Caco-2 (cell line): ENCODE results near the gene NABP1. TPM values are rescaled to one million over a fixed set of nuclear protein-coding genes. Genes with fewer than 3 reads are reported as not detected.

Experiments used
- Bru-seq: library from RNA; stranded (reverse); fragments of 400-500 nt; gene quantifications from one replicate; lab custom pipeline; 2021; lab: Mats Ljungman, UMichigan
- BruChase-seq, 2 experiments: library from RNA; stranded (reverse); fragments of 400-500 nt; gene quantifications; one replicate each; lab custom pipeline; 2021; lab: Mats Ljungman, UMichigan
- BruUV-seq: library from RNA; stranded (reverse); fragments of 400-500 nt; replicated peaks from 2 replicates; lab custom pipeline; 2021; lab: Mats Ljungman, UMichigan
- CTCF ChIA-PET: fragments of 300-600 bp; sonication (Branson Sonifier 250); formaldehyde crosslinking; loops from one replicate; lab custom pipeline; 2022; ENCODE audit warnings: antibody characterized with exemption; lab: Charles Lee
- POLR2A ChIA-PET: fragments of 300-600 bp; sonication (Branson Sonifier 250); formaldehyde crosslinking; loops from one replicate; lab custom pipeline; 2022; ENCODE audit warnings: antibody characterized with exemption; lab: Charles Lee
- DNase-seq, 2 experiments: peaks; one replicate each; pipeline versions ENCODE4 v3.0.0 to v3.0.0-alpha.2; 2020 to 2022
- H3K27me3 ChIP-seq: replicated peaks from 2 replicates; pipeline ENCODE4 v1.6.0; 2011; ENCODE audit warnings: low read length; ENCODE audit not compliant: control insufficient read depth, insufficient read depth
- H3K36me3 ChIP-seq: 2 replicates; pipeline ENCODE4 v1.5.1; 2011; ENCODE audit warnings: low read length; ENCODE audit not compliant: control insufficient read depth, insufficient read depth
- H3K4me1 ChIP-seq: fragments of 250-450 bp; sonication (Bioruptor Pico); 2 replicates; pipeline ENCODE4 v1.5.1; 2020; ENCODE audit warnings: mild to moderate bottlenecking
- H3K4me3 ChIP-seq: 2 replicates; pipeline ENCODE4 v1.5.1; 2011; ENCODE audit warnings: low read depth, mild to moderate bottlenecking, control low read depth, low read length
- H3K9me3 ChIP-seq: fragments of 250-450 bp; sonication (Bioruptor Pico); 2 replicates; pipeline ENCODE4 v1.5.1; 2020; ENCODE audit warnings: mild to moderate bottlenecking, moderate library complexity
- H3K27ac Mint-ChIP-seq: one replicate; pipeline ENCODE4 v1.8.0; 2022; ENCODE audit warnings: mixed read lengths; ENCODE audit not compliant: unreplicated experiment
- H3K27me3 Mint-ChIP-seq: one replicate; pipeline ENCODE4 v1.8.0; 2022; ENCODE audit warnings: mixed read lengths; ENCODE audit not compliant: insufficient read depth, unreplicated experiment
- H3K36me3 Mint-ChIP-seq: one replicate; pipeline ENCODE4 v1.8.0; 2022; ENCODE audit warnings: mild to moderate bottlenecking, mixed read lengths; ENCODE audit not compliant: insufficient read depth, unreplicated experiment
- H3K4me1 Mint-ChIP-seq: one replicate; pipeline ENCODE4 v1.8.0; 2022; ENCODE audit warnings: low read depth, mixed read lengths; ENCODE audit not compliant: unreplicated experiment
- H3K4me3 Mint-ChIP-seq: one replicate; pipeline ENCODE4 v1.8.0; 2022; ENCODE audit warnings: mild to moderate bottlenecking, moderate library complexity, mixed read lengths; ENCODE audit not compliant: unreplicated experiment
- H3K9me3 Mint-ChIP-seq: one replicate; pipeline ENCODE4 v1.8.0; 2022; ENCODE audit warnings: mixed read lengths; ENCODE audit not compliant: unreplicated experiment
- CTCF ChIP-seq, 2 experiments: fragments of 200-600 bp in 1 of 2; IDR thresholded peaks; 1 replicate in 1 of 2; 2 replicates in 1 of 2; pipeline versions ENCODE4 v1.5.1 to v1.8.0; 2011 to 2022; ENCODE audit warnings: antibody characterized with exemption in 1 of 2, control low read depth in 1 of 2, inconsistent platforms in 1 of 2, low read depth in 1 of 2, low read length in 1 of 2, mild to moderate bottlenecking in 1 of 2, moderate library complexity in 1 of 2; ENCODE audit not compliant: insufficient read depth in 1 of 2, severe bottlenecking in 1 of 2, unreplicated experiment in 1 of 2
- intact Hi-C: fragments of 100-400 bp; cut with micrococcal nuclease; formaldehyde crosslinking; loops from one replicate; pipeline ENCODE4 v1.10.0; 2022; ENCODE audit not compliant: unreplicated experiment
- long read RNA-seq: library from polyadenylated mRNA; stranded (forward); transcript quantifications from one replicate; pipeline ENCODE4 v2.0.0, GENCODE V29; 2022
- total RNA-seq: library from RNA; stranded (reverse); gene quantifications from 2 replicates; pipeline ENCODE4 v1.2.3, GENCODE V29; 2022

Gene NABP1
- total RNA-seq: 89.8 and 91.4 TPM in 2 replicates
- Bru-seq, nascent RNA: percentile 99 among the genes with signal in this experiment
- percentile 99 among the genes with signal in this experiment for BruChase-seq, experiment 1, labeled RNA remaining after a 2-hour chase
- BruChase-seq, experiment 2, labeled RNA remaining after a 6-hour chase: percentile 95 among the genes with signal in this experiment
- long read RNA-seq, full-length matches to known transcripts: 26 of 49 reads
- long read RNA-seq, partial matches to known transcripts: 5 of 49 reads
- long read RNA-seq, other reads (novel, unspliced or antisense): 18 of 49 reads

GRCh38 chr2:191677646-191678436 is at the start of gene NABP1:
Gene NABP1 (plus strand): TSS chr2:191678136. CDS start chr2:191678615, 479 bp downstream.
- H3K36me3 Mint-ChIP-seq: peaks cover 53% of the 10 kb centered on the region
- H3K4me3 Mint-ChIP-seq: peak within 1 kb of the TSS; percentile 99
- TF ChIP-seq CTCF (IDR thresholded peaks at IDR 0.05; ENCODE audit: insufficient read depth in 1 of 2, low read depth in 1 of 2, low read length in 1 of 2, severe bottlenecking in 1 of 2, unreplicated experiment in 1 of 2): no peak
- H3K4me1 Mint-ChIP-seq: peaks cover 12% of the 10 kb centered on the region
- CTCF ChIA-PET: interaction anchor here (0.8 to 1.4 kb wide), 8 partner anchors 11 to 125 kb away, joined by 3 to 16 read pairs (median 4); no protein-coding TSS in a partner anchor
- Histone ChIP-seq H3K4me3 (peak within 1 kb of the TSS; percentile 87), H3K4me1 (peaks cover 25% of the 10 kb centered on the region), H3K27me3 (no peaks in the 10 kb centered on the region; the same call in 1 of the 2 replicates), H3K9me3 (no peaks in the 10 kb centered on the region), H3K36me3 (no peaks in the 10 kb centered on the region; the same call in none of the 2 replicates)
- H3K9me3 Mint-ChIP-seq: no peaks in the 10 kb centered on the region
- intact Hi-C loops: loop anchor here (1.0 kb wide), 4 partner anchors 40 to 112 kb away; no protein-coding TSS in a partner anchor
- no TSS peak for BruUV-seq
- H3K27me3 Mint-ChIP-seq: no peaks in the 10 kb centered on the region
- POLR2A ChIA-PET: interaction anchor here (0.6 to 3.2 kb wide), 28 partner anchors 8 to 522 kb away, joined by 3 to 74 read pairs (median 6); no protein-coding TSS in a partner anchor
- peak; percentile 98 to 99 for DNase-seq
- H3K27ac Mint-ChIP-seq: peak within 1 kb of the TSS; percentile 99

- no peaks in the 10 kb centered on the region for H3K27me3 Mint-ChIP-seq
- no peak for DNase-seq
- peaks cover 37% of the 10 kb centered on the region for H3K4me1 ChIP-seq
- H3K27me3 ChIP-seq: no peaks in the 10 kb centered on the region
- no peaks in the 10 kb centered on the region for H3K9me3 ChIP-seq
- no peak for TF ChIP-seq CTCF (IDR thresholded peaks at IDR 0.05; ENCODE audit: insufficient read depth in 1 of 2, low read depth in 1 of 2, low read length in 1 of 2, severe bottlenecking in 1 of 2, unreplicated experiment in 1 of 2)
- POLR2A ChIA-PET: no interaction called here
- H3K4me3 ChIP-seq: no peak overlapping the region
- BruUV-seq: no TSS peak
- peaks cover 5% of the 10 kb centered on the region for H3K36me3 Mint-ChIP-seq
- no peak overlapping the region for H3K27ac Mint-ChIP-seq
- no peak overlapping the region for H3K4me3 Mint-ChIP-seq
- intact Hi-C loops: no loop called here
- H3K36me3 ChIP-seq: no peaks in the 10 kb centered on the region
- H3K4me1 Mint-ChIP-seq: peaks cover 33% of the 10 kb centered on the region
- no peaks in the 10 kb centered on the region for H3K9me3 Mint-ChIP-seq
- CTCF ChIA-PET: no interaction called here
Measured at GRCh38 chr2:191629001-191629453, 48.9 kb upstream of the NABP1 start.
